Activated naive CD4-positive, alpha-beta T cell (primary cell): ENCODE measurements around the gene ZNF154.
"Not testable (repeated sequence)": the region's sequence is repeated elsewhere in the genome, so short reads cannot be mapped to it uniquely, and the experiment has no call there.

ENCODE experiments used
- DNase-seq, 4 experiments: peaks; one replicate each; lab custom pipeline; 2025; lab: John Stamatoyannopoulos, UW

Gene ZNF154

DNA sequence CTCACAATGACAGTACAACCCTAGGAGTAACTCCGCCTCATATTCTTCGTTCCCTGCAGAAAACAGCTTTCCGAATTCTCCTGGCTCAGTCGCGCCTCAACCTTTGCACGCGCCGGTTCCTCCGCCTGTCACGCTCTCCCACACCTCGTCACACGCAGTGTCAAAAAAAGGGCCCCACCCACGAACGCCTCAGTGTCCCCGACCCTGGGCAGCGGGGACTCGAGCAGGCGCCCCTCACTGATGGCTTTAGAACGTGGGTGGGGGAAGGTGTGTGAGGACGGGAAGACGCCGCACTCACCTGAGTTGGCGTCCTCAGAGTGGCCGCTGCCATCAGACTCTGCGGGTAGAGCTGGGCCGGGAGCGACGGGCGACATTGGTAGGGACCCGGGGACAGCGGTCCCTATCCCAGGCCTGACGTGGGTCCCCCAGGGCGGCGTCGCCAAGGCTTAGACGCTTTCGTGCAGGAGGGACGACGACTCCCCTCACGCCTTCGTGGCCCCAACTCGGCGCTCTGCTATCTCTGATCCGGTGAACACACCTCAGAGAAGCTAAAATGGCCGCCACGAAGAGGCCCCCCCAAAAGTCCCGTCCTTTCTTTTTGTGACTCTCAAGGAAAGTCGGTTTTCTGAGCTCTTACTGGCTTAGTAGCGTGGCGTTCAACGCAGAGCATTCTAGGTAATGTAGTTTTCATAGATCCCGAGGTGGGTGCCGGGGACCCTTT is at the start of gene ZNF154:
TSS of gene ZNF154 (minus strand) at position 564 of the 721 bp plus-strand sequence. CDS start at position 331, 233 bp downstream.
- DNase-seq: peak in 1 of 4 experiments; percentile 3

GRCh38 chr19:57757941-57758340 is 48.9 kb upstream of the ZNF154 start:
- DNase-seq: no peak

DNA sequence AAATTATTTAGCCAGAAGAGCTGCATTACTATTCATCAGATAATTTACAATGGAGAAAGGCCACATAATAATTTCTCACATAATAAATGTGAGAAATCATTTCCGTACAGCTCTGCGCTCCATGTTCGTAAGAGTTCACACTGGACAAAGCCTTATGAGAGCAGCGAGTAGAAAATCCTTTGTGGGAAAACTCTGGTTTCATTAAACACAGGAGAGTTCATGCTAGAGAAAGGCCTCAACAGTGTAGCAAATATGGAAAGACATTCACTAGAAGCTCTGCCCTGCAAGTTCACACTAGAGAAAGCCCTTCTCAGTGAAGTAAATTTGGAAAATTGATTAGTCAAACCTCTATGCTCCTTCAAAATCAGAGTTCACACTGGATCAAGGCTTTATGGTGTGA is 46.0 kb upstream of the ZNF154 start:
- no peak for DNase-seq

GRCh38 chr19:57754091-57754673 is 45.2 kb upstream of the ZNF154 start:
- DNase-seq: no peak

DNA sequence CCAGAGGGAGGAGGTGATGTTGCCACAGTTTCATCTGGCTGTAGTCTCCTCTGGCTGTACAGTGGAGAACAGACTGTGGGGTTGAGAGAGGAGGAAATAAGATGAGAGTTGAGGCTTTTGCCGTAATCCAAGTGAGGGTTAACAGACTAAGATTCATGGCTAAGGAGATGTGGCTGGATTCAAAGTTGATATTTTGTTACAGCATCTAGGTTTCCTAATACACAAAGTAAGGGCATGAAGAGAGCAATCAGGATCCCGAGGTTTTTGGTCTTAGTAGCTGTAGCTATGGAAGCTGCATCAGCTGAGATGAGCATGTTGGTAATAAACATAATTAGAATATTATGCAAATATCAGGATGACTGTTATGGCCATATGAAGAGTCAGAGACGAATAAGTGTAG is 39.0 kb upstream of the ZNF154 start:
- DNase-seq: no peak

DNA sequence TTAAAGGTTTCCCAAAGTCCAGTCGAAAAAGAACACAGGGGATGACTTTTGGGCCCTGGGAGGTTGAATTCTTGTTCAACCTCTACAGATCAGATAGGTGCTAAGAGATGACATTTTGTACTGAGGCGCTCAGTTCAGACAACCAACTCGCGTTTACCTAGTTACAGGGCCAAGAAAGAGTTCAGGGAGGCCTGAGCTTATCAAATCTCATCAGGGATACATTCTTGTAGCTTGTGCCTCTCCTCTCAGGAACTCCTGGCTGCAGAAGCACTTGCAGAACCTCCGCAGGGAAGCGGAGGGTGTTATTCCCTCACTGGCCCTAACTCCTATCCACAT is 38.4 kb upstream of the ZNF154 start:
- DNase-seq: no peak

- peak; percentile 20 to 64 (median 52) for DNase-seq
These were observed 37.8 kb upstream of the ZNF154 start, which contains the start of gene ZNF776 for GRCh38 chr19:57746580-57747471. Gene ZNF776, plus strand, starts transcription at chr19:57746815. Its CDS starts 244 bp downstream, at chr19:57747059.

DNA sequence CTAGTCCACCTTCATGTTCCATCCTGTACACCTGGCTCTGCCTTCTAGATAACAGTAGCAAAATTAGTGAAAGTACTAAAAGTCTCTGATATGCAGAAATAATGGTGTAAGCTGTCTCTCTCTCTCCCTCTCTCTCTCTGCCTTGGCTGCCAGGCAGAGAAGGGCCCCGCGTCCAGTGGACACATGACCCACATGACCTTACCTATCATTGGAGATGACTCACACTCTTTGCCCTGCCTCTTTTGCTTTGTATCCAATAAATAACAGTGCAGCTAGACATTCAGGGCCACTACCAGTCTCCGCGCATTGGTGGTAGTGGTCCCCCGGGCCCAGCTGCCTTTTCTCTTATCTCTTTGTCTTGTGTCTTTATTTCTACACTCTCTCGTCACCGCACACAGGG is 29.8 kb upstream of the ZNF154 start:
- DNase-seq: not testable (repeated sequence)

GRCh38 chr19:57738320-57738719 is 29.3 kb upstream of the ZNF154 start:
- DNase-seq: peak in 2 of 4 experiments; percentile 5 to 6

GRCh38 chr19:57720878-57721277 is 11.9 kb upstream of the ZNF154 start:
- DNase-seq: no peak

DNA sequence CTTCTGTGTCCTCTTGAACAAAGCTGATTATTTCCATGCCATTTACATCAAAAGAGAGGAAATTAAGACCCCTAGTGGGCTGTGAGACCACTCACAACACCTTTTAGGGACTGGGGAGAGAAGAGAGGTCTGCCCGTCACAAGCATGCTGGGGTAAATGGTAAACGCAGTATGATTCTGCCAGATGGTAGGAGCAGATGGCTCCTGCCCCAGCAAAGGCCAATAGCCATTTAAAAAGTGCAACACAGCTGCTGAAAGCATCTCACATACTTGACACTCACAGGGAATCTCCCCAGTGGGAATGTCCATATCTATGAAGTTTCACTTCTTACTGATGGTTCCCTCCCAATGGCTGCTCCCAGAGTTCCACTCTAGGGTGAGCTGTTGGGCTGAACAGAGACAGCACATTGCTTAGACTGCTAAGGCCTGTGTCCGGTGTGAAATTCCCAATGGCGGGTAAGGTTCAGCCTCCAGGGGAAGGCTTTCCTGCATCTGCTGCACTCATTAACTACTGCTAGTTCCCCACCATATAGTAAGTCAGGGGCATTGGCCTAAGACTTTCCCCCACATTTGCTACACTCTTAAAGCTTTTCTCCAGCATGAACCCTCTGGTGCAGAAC is 11.0 kb upstream of the ZNF154 start:
- DNase-seq: no peak

DNA sequence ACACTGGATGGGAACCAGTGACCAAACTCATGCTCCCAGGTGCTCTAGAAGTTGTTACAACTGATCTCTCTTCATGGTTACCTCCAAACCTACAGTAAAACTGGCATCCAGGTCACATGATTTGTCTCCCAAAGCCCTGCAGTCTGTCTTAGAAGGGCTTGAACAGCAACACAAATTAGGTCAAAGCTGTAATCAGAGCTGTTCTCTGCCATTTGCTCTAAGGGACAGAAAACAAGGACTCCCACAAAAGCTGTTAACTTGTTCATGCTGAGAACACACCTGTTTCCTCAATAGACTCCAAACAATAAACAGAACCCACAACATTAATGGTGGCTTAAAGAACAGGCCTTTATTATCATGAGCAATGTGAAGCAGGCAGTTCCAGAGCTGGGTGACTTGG is 10.4 kb upstream of the ZNF154 start:
- DNase-seq: no peak

GRCh38 chr19:57712222-57712621 is 3.2 kb upstream of the ZNF154 start:
- DNase-seq: no peak

DNA sequence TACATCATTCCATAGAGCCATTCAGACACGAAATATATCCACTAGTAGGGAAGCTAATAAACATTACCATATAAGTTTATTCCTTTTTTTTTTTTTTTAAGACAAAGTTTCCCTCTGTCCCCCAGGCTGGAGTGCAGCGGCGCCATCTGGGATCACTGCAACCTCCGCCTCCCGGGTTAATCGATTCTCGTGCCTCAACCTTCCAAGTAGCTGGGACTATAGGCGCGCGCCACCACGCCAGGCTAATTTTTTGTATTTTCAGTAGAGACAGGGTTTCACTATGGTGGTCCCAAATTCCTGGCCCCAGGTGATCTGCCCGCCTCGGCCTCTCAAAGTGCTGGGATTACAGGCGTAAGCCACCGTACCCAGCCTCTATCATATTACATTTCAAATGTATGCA is 612 bp upstream of the ZNF154 start:
- DNase-seq: no peak

DNA sequence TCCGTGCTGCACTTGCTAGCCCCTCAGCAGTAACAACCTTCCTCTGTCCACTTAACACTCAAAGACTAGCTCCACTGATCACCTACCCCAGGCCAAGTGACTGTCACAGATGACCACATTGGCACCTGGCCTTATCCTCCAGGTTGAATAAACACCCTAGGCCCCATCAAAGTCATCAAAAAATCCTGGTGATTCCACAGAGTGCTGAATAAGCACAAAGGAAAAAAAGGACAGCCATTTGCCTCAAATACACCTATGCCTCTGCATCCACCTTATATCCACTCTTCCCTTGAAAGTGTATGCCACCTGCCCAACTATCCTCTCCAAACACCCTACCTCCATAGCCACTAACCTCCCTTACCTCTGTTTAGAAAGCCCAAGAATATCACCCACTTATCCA is 2.7 kb downstream of the ZNF154 start:
- DNase-seq: no peak

DNA sequence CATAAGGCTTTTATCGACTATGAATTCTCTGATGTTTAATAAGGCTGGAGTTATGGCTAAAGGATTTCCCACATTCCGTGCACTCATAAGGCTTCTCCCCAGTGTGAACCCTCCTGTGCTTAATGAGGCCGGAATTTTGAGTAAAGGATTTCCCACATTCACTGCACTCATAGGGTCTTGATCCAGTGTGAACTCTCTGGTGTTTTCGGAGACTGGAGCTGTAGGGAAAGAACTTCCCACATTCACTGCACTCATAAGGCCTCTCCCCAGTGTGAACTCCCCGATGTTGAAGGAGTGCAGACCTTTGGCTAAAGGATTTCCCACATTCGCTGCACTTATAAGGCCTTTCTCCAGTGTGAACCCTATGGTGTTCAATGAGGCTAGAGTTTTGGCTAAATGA is 7.4 kb downstream of the ZNF154 start:
- DNase-seq: no peak

GRCh38 chr19:57689750-57690149 is 19.3 kb downstream of the ZNF154 start:
- DNase-seq: no peak

- no peak for DNase-seq
These were observed 20.8 kb downstream of the ZNF154 start for GRCh38 chr19:57688011-57688763.

DNA sequence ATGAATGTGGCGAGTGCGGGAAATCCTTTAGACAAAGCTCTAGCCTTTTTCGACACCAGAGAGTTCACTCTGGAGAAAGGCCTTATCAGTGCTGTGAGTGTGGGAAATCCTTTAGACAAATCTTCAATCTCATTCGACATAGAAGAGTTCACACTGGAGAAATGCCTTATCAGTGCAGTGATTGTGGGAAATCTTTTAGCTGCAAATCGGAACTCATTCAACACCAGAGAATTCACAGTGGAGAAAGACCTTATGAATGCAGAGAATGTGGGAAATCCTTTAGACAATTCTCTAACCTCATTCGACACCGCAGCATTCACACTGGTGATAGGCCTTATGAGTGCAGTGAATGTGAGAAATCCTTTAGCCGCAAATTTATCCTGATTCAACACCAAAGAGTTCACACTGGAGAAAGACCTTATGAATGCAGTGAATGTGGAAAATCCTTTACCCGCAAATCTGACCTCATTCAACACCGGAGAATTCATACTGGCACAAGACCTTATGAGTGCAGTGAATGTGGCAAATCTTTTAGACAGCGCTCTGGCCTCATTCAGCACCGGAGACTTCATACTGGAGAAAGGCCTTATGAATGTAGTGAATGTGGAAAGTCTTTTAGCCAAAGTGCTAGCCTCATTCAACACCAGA is 21.5 kb downstream of the ZNF154 start:
- no peak for DNase-seq

DNA sequence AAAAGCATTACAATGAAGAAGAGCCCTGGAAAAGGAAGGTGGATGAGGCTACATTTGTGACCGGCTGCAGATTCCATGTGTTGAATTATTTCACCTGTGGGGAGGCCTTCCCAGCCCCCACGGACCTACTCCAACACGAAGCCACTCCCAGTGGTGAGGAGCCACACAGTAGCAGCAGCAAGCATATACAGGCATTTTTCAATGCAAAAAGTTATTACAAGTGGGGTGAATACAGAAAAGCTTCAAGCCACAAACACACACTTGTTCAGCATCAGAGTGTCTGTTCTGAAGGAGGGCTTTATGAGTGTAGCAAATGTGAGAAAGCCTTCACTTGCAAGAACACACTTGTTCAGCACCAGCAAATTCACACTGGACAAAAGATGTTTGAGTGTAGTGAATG is 22.3 kb downstream of the ZNF154 start:
- no peak for DNase-seq

DNA sequence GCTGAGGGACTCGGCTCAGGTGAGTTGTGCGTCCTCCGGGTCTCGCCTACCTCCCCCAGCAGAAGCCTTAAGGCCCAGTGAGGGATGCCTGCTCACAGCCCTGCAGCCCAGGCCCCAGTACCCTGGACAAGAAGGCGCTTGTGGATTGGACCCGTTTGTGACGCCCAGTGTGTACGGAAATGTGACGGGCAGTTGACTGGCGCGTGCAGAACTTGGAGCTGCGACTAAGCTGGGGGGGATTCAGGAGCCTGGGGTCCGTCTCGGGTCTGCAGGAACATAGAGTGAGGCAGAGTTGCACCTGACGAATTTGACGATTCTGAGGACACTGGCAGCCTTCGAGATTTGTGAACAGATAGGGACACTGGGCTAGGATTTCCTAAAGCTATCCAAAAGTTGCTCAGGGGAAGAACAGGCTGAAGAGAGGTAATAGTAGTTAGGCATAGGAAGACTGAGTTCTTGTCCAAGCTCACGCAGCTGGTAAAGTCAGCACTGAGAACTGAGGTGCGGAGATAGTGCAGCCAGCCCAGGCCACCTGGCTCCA is 26.7 kb downstream of the ZNF154 start:
- DNase-seq: no peak
